Measurements from ENCODE around the gene CWF19L2. TPM values are rescaled to one million over a fixed set of nuclear protein-coding genes. Genes with fewer than 3 reads are reported as not detected.
A peak's percentile ranks its signal among the peaks of the same experiment; 100 is the strongest.
"Not testable (repeated sequence)": the region's sequence is repeated elsewhere in the genome, so short reads cannot be mapped to it uniquely, and the experiment has no call there.

CWF19L2 gene
- total RNA-seq, result 10 to 100 TPM; 28.2 to 39.8 (median 29.8) TPM

DNA sequence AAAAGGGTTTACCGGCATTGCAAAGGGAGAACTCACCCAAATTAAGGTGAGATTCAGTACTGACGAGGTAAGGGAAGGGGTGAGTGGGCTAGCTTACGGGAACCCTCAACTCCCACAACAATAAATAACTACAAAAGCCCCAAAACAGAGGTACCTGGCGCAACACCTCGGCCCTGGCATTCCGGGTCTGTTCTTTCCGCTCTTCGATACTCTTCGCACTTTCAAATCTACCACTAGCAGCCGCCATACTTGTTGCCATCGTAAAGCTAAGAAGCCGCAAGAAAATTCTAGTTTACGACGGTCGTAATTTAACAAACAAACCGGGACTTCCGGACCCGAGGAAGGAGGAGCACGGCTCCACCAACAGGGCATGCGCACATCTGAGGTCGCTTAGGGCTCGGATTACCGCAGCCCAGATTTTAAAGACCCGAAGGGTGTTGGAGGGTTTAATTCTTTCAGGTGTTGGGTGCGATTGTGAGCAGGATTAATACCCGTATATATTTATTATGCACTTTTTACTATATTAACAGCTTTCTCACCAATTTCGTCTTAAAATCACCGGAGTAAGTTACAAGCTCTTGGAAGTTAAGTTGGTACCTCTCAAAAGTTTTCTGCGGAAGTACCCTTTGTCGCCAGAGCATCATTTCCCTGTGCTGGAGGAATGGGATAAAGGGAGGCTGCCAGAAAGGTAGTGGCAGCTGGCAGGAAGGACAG is at the start of gene CWF19L2:
CWF19L2 (minus strand) TSS at position 268 of the 714 bp plus-strand sequence; CDS start at position 259, 9 bp downstream.
- DNase-seq (ENCODE audit: low spot score in 2 of 2), result peak; percentile 80 to 81
- H3K4me1 ChIP-seq, result no peaks in the 10 kb centered on the region
- H3K4me3 ChIP-seq, result peak within 1 kb of the TSS; percentile 73 to 90 (median 79)
- no peak for TF ChIP-seq POLR2A (IDR thresholded peaks at IDR 0.05)
- TF ChIP-seq POLR2AphosphoS5 (IDR thresholded peaks at IDR 0.05), result peak in 1 of 3 donors; percentile 24
- H3K36me3 ChIP-seq, result peaks cover 6% of the 10 kb centered on the region
- H3K27ac ChIP-seq, result peak within 1 kb of the TSS; percentile 64 to 82
- intact Hi-C loops (cut with DNase I; ENCODE audit: low total_unique reads), result no loop called here
- H3K27me3 ChIP-seq, result no peaks in the 10 kb centered on the region
- no peaks in the 10 kb centered on the region for H3K9me3 ChIP-seq

- Histone ChIP-seq H3K27ac (no peak overlapping the region), H3K4me3 (no peak overlapping the region), H3K36me3 (no peaks in the 10 kb centered on the region), H3K27me3 (no peaks in the 10 kb centered on the region), H3K9me3 (no peaks in the 10 kb centered on the region), H3K4me1 (no peaks in the 10 kb centered on the region)
- TF ChIP-seq POLR2AphosphoS5 (IDR thresholded peaks at IDR 0.05) (no peak), CTCF (IDR thresholded peaks at IDR 0.05) (no peak), POLR2A (IDR thresholded peaks at IDR 0.05) (no peak)
- intact Hi-C loops (cut with DNase I; ENCODE audit: low total_unique reads), result no loop called here
- DNase-seq (ENCODE audit: low spot score in 2 of 2), result no peak
Observed at GRCh38 chr11:107505647-107506225, 48.1 kb upstream of the CWF19L2 start.

DNA sequence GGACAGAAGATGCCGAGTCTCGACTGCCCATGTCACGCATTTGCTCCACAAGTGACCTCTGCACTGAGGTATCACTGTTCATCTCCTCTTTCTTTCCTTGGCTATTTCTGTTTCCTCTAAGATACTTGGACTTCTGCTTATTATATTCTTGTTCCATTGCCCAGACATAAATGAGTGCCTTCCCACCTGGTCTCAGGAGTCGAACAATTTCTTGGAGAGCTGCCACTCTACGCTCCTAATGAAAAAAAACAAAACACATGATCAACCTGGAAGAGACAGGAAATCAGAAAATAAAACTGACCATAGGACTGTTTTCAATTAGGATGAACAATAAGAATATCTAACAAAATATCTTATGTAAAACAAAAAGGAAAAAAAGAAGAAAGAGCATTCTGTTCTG is 47.4 kb upstream of the CWF19L2 start:
- H3K4me1 ChIP-seq, result no peaks in the 10 kb centered on the region
- H3K4me3 ChIP-seq, result no peak overlapping the region
- no peaks in the 10 kb centered on the region for H3K27me3 ChIP-seq
- TF ChIP-seq POLR2AphosphoS5 (IDR thresholded peaks at IDR 0.05) (no peak), POLR2A (IDR thresholded peaks at IDR 0.05) (no peak)
- intact Hi-C loops (cut with DNase I; ENCODE audit: low total_unique reads), result no loop called here
- no peak for DNase-seq (ENCODE audit: low spot score in 2 of 2)
- no peaks in the 10 kb centered on the region for H3K9me3 ChIP-seq
- no peak overlapping the region for H3K27ac ChIP-seq
- H3K36me3 ChIP-seq, result no peaks in the 10 kb centered on the region

DNA sequence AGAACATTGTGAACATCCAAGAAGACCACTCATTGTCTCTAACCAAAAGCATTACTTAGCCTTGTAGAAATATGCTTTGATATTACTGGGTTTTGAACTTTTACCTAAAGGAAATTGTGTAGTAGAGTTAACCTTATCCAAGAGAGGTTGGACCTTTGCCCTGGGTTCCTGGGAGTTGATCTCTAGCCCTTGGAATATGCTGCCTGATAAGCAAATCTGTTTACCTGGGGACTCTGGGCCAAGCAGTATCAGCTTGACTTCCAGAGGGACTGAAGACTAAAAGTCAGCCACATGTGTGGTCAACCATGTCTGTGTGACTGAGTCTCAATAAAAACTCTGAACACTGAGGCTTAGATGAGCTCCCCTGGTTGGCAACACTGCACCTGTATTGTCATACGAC is 44.1 kb upstream of the CWF19L2 start:
- Histone ChIP-seq H3K27me3 (no peaks in the 10 kb centered on the region), H3K36me3 (no peaks in the 10 kb centered on the region), H3K9me3 (no peaks in the 10 kb centered on the region), H3K4me3 (no peak overlapping the region), H3K4me1 (no peaks in the 10 kb centered on the region), H3K27ac (no peak overlapping the region)
- no peak for TF ChIP-seq CTCF (IDR thresholded peaks at IDR 0.05)
- DNase-seq (ENCODE audit: low spot score in 2 of 2), result no peak
- intact Hi-C loops (cut with DNase I; ENCODE audit: low total_unique reads), result no loop called here

DNA sequence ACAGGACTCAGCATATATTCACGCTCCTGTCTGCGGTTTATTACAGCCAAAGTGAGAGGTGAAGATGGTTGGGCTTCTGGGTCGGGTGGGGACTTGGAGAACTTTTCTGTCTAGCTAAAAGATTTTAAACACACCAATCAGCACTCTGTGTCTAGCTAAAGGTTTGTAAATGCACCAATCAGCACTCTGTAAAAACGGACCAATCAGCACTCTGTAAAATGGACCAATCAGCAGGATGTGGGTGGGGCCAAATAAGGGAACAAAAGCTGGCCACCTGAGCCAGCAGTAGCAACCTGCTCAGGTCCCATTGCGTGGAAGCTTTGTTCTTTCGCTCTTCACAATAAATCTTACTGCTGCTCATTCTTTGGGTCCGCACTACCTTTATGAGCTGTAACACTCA is 39.7 kb upstream of the CWF19L2 start:
- H3K9me3 ChIP-seq; DNase-seq (ENCODE audit: low spot score in 2 of 2); H3K27ac ChIP-seq; H3K4me3 ChIP-seq; H3K27me3 ChIP-seq; H3K4me1 ChIP-seq; H3K36me3 ChIP-seq; intact Hi-C loops (cut with DNase I; ENCODE audit: low total_unique reads): not testable (repeated sequence)

DNA sequence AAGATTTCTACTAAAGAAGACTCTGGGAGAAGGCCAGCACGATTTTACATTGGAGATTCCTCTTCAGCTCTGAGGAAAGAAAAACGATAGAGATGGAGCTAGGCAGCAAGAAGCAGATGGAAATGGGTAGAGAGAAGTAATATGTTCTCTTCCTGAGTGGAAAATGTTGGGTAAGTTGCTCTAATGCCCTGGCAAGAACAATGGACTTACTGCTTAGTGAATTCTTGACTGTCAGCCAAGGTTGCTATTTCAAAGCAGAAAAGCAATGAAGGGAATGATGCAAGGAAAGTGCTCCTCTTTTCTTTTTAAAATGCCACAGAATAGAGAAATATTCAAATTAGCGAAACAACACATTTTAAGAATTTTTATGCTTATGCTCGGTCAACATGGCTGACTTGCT is 38.4 kb upstream of the CWF19L2 start:
- H3K27ac ChIP-seq, result no peak overlapping the region
- no peak for DNase-seq (ENCODE audit: low spot score in 2 of 2)
- no peak overlapping the region for H3K4me3 ChIP-seq
- TF ChIP-seq CTCF (IDR thresholded peaks at IDR 0.05) (no peak), POLR2A (IDR thresholded peaks at IDR 0.05) (no peak), POLR2AphosphoS5 (IDR thresholded peaks at IDR 0.05) (no peak)
- intact Hi-C loops (cut with DNase I; ENCODE audit: low total_unique reads), result no loop called here
- H3K4me1 ChIP-seq, result no peaks in the 10 kb centered on the region
- H3K36me3 ChIP-seq, result no peaks in the 10 kb centered on the region
- H3K27me3 ChIP-seq, result no peaks in the 10 kb centered on the region
- H3K9me3 ChIP-seq, result no peaks in the 10 kb centered on the region

Data from breast epithelium (tissue), 4 donors.